Measurements from ENCODE around the gene SLC35D1. TPM values are rescaled to one million over a fixed set of nuclear protein-coding genes. Genes with fewer than 3 reads are reported as not detected.

The SLC35D1 gene
- total and polyA plus RNA-seq, 2 experiments from 2014 or later, result 9.1 to 14.9 TPM

DNA sequence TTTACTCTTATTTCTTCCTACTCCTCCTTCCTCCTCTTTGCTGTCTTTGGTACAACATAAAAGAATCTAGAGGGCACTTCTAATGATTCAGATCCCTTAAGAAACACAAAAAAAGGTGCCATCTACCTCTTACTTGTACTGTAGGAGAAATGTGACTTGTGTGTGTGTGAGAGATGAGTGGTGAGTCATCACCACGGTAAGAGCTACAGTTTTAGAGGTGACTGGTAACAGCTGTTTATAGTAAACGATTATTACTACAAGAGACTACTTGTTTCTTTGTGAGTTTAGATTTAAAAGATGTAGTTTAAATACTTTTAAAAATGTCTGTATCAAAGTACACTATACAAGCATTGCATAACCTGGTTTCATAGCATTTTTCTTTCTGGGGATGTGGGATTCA is 40.4 kb downstream of the SLC35D1 start:
- in situ Hi-C loops (cut with MboI), result no loop called here
- H3K79me2 ChIP-seq (ENCODE audit: insufficient read depth), result peaks cover 4% of the 10 kb centered on the region; the same call in 1 of the 2 replicates
- H3K4me3 ChIP-seq, result no peak overlapping the region
- no peaks in the 10 kb centered on the region for H4K20me1 ChIP-seq (ENCODE audit: insufficient read depth)
- WGBS, 2 experiments (ENCODE audit: low coverage in 1 of 2, low lambda C conversion rate in 2 of 2, missing lambda C conversion rate in 2 of 2), result 49 to 52% methylated on average over 2 of the region's 2 CpGs
- H3K27me3 ChIP-seq (replicated peaks; ENCODE audit: insufficient read depth), result no peaks in the 10 kb centered on the region
- H3K36me3 ChIP-seq (ENCODE audit: low read depth), result peaks cover 21% of the 10 kb centered on the region
- no peak overlapping the region for H3K27ac ChIP-seq
- DNase-seq, result peak; percentile 50
- no peak overlapping the region for H3K9ac ChIP-seq
- H3F3A ChIP-seq (ENCODE audit: insufficient read depth), result peaks cover 5% of the 10 kb centered on the region
- TF ChIP-seq EZH2phosphoT487 (IDR thresholded peaks at IDR 0.05; ENCODE audit: insufficient read depth, low read depth), result no peak
- no peak for TF ChIP-seq EZH2 (IDR thresholded peaks at IDR 0.05; ENCODE audit: insufficient read depth, poor library complexity, severe bottlenecking)
- H3K9me2 ChIP-seq (ENCODE audit: insufficient read depth), result no peaks in the 10 kb centered on the region
- H3K9me3 ChIP-seq (ENCODE audit: low read depth), result no peaks in the 10 kb centered on the region
- 0 out of 2 replicates have a peak, but pooled peaks cover 1% of the 10 kb centered on the region for H3K4me1 ChIP-seq (ENCODE audit: insufficient read depth)
- no peak overlapping the region for H3K4me2 ChIP-seq (ENCODE audit: unreplicated experiment)
- H2AFZ ChIP-seq, result no peak overlapping the region

GRCh38 chr1:67009792-67010191 is 44.2 kb downstream of the SLC35D1 start:
- Histone ChIP-seq H3K9me2 (ENCODE audit: insufficient read depth) (no peaks in the 10 kb centered on the region), H3K4me1 (ENCODE audit: insufficient read depth) (no peaks in the 10 kb centered on the region), H3K79me2 (ENCODE audit: insufficient read depth) (no peaks in the 10 kb centered on the region), H3K27me3 (replicated peaks; ENCODE audit: insufficient read depth) (no peaks in the 10 kb centered on the region), H3K9me3 (ENCODE audit: low read depth) (no peaks in the 10 kb centered on the region), H3K4me3 (no peak overlapping the region), H2AFZ (no peak overlapping the region), H3K9ac (no peak overlapping the region), H3K27ac (no peak overlapping the region), H3F3A (ENCODE audit: insufficient read depth) (no peaks in the 10 kb centered on the region), H3K36me3 (ENCODE audit: low read depth) (peaks cover 12% of the 10 kb centered on the region), H3K4me2 (ENCODE audit: unreplicated experiment) (no peak overlapping the region), H4K20me1 (ENCODE audit: insufficient read depth) (no peaks in the 10 kb centered on the region)
- in situ Hi-C loops (cut with MboI), result no loop called here
- 96 to 100% methylated on average over 3 of the region's 3 CpGs for WGBS, 2 experiments (ENCODE audit: low coverage in 1 of 2, low lambda C conversion rate in 2 of 2, missing lambda C conversion rate in 2 of 2)
- DNase-seq, result no peak
- TF ChIP-seq EZH2 (IDR thresholded peaks at IDR 0.05; ENCODE audit: insufficient read depth, poor library complexity, severe bottlenecking) (no peak), EZH2phosphoT487 (IDR thresholded peaks at IDR 0.05; ENCODE audit: insufficient read depth, low read depth) (no peak)

- DNase-seq, result no peak
- Histone ChIP-seq H3K79me2 (ENCODE audit: insufficient read depth) (no peaks in the 10 kb centered on the region), H3K27me3 (replicated peaks; ENCODE audit: insufficient read depth) (no peaks in the 10 kb centered on the region), H3K36me3 (ENCODE audit: low read depth) (peaks cover 20% of the 10 kb centered on the region; the same call in 1 of the 2 replicates), H3K9me3 (ENCODE audit: low read depth) (no peaks in the 10 kb centered on the region), H2AFZ (no peak overlapping the region), H3K9me2 (ENCODE audit: insufficient read depth) (no peaks in the 10 kb centered on the region), H3K27ac (no peak overlapping the region), H4K20me1 (ENCODE audit: insufficient read depth) (no peaks in the 10 kb centered on the region), H3K4me3 (no peak overlapping the region), H3K4me1 (ENCODE audit: insufficient read depth) (no peaks in the 10 kb centered on the region), H3F3A (ENCODE audit: insufficient read depth) (no peaks in the 10 kb centered on the region), H3K4me2 (ENCODE audit: unreplicated experiment) (no peak overlapping the region), H3K9ac (no peak overlapping the region)
- in situ Hi-C loops (cut with MboI), result no loop called here
- WGBS, 2 experiments (ENCODE audit: low coverage in 1 of 2, low lambda C conversion rate in 2 of 2, missing lambda C conversion rate in 2 of 2), result 78 to 81% methylated on average over 8 of the region's 8 CpGs
- no peak for TF ChIP-seq EZH2phosphoT487 (IDR thresholded peaks at IDR 0.05; ENCODE audit: insufficient read depth, low read depth)
- TF ChIP-seq EZH2 (IDR thresholded peaks at IDR 0.05; ENCODE audit: insufficient read depth, poor library complexity, severe bottlenecking), result no peak
Observed at GRCh38 chr1:67005068-67005467, 48.9 kb downstream of the SLC35D1 start.

- Histone ChIP-seq H3K27ac (no peak overlapping the region), H3K36me3 (ENCODE audit: low read depth) (peaks cover 20% of the 10 kb centered on the region; the same call in 1 of the 2 replicates), H3K27me3 (replicated peaks; ENCODE audit: insufficient read depth) (no peaks in the 10 kb centered on the region), H3K4me2 (ENCODE audit: unreplicated experiment) (no peak overlapping the region), H2AFZ (no peak overlapping the region), H3K4me1 (ENCODE audit: insufficient read depth) (no peaks in the 10 kb centered on the region), H4K20me1 (ENCODE audit: insufficient read depth) (no peaks in the 10 kb centered on the region), H3K9me2 (ENCODE audit: insufficient read depth) (no peaks in the 10 kb centered on the region), H3K9ac (no peak overlapping the region), H3K79me2 (ENCODE audit: insufficient read depth) (no peaks in the 10 kb centered on the region), H3K4me3 (no peak overlapping the region), H3K9me3 (ENCODE audit: low read depth) (no peaks in the 10 kb centered on the region), H3F3A (ENCODE audit: insufficient read depth) (no peaks in the 10 kb centered on the region)
- no peak for DNase-seq
- 61 to 75% methylated on average over 1 of the region's 1 CpG for WGBS, 2 experiments (ENCODE audit: low coverage in 1 of 2, low lambda C conversion rate in 2 of 2, missing lambda C conversion rate in 2 of 2)
- no peak for TF ChIP-seq EZH2 (IDR thresholded peaks at IDR 0.05; ENCODE audit: insufficient read depth, poor library complexity, severe bottlenecking)
- no peak for TF ChIP-seq EZH2phosphoT487 (IDR thresholded peaks at IDR 0.05; ENCODE audit: insufficient read depth, low read depth)
- in situ Hi-C loops (cut with MboI), result no loop called here
Observed at GRCh38 chr1:67004176-67004575, 49.8 kb downstream of the SLC35D1 start.
